Type B pancreatic cell (in vitro differentiated cells): ENCODE results near the gene SMO. TPM values are rescaled to one million over a fixed set of nuclear protein-coding genes. Genes with fewer than 3 reads are reported as not detected.

Source experiments
- DNase-seq: peaks from one replicate; pipeline ENCODE4 v3.0.0; 2021; ENCODE audit warnings: mixed read lengths; ENCODE audit not compliant: unreplicated experiment; ENCODE audit errors: extremely low spot score
- H3K27ac Mint-ChIP-seq: 2 replicates; pipeline ENCODE4 v1.8.0; 2021; ENCODE audit warnings: mild to moderate bottlenecking, mixed read lengths
- H3K27me3 Mint-ChIP-seq: 2 replicates; pipeline ENCODE4 v1.8.0; 2021; ENCODE audit warnings: mixed read lengths
- H3K36me3 Mint-ChIP-seq: 2 replicates; pipeline ENCODE4 v1.8.0; 2021; ENCODE audit warnings: mixed read lengths
- H3K4me1 Mint-ChIP-seq: one replicate; pipeline ENCODE4 v1.8.0; 2021; ENCODE audit warnings: mixed read lengths; ENCODE audit not compliant: unreplicated experiment
- H3K4me3 Mint-ChIP-seq: 2 replicates; pipeline ENCODE4 v1.8.0; 2021; ENCODE audit warnings: mild to moderate bottlenecking, mixed read lengths
- H3K9me3 Mint-ChIP-seq: 2 replicates; pipeline ENCODE4 v1.8.0; 2021; ENCODE audit warnings: mixed read lengths
- total RNA-seq: library from RNA; stranded (reverse); gene quantifications from 2 replicates; pipeline ENCODE4 v1.2.1, GENCODE V29; 2021; ENCODE audit warnings: low replicate concordance
- TF ChIP-seq, protein P1 (sequence below): fragments of 200-600 bp; sonication (generic); conservative IDR thresholded peaks from 2 replicates; pipeline ENCODE4 v1.5.0; 2021; ENCODE audit warnings: antibody characterized with exemption, mild to moderate bottlenecking

Gene SMO
- total RNA-seq, 1 donor from 2014 or later: 94.9 TPM

DNA sequence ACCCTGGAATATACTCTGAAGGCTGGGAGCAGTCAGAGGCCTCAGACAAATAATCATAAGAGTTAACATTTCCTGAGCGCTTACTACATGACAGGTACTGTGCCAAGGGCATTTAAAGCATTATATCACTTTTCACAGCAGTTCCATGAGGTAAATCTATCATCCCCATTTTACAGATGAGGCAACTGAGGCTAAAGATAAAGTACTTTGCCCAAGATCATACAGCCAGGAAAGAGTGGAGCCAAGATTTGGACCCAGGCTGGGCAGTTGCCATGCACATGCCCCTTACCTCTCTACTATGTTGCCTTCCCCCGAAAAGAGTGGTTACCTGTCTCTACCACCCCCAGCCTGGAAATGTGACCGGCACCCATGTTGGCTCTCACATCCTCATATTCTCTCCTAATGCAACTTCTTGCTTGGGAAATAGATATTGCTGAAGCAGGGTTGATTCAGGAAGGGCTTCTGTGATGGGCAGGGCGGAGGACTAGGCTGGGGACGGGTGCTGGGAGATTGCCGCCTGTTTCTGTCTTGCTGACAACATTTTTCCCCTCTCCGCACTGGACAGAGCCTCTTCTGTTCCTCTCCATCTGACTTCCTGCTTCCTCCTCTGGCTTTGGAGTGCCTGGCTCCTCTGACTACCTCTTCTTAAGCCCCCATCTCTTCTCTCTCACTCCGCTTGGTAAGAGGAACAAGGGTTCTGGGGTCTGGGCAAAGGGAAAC lies 13.8 kb downstream of the SMO start:
- Mint-ChIP-seq H3K9me3 (peaks cover 5% of the 10 kb centered on the region), H3K27me3 (no peaks in the 10 kb centered on the region), H3K36me3 (peaks cover 9% of the 10 kb centered on the region), H3K4me1 (no peaks in the 10 kb centered on the region), H3K4me3 (no peak overlapping the region), H3K27ac (no peak overlapping the region)
- TF ChIP-seq, protein P1, sequence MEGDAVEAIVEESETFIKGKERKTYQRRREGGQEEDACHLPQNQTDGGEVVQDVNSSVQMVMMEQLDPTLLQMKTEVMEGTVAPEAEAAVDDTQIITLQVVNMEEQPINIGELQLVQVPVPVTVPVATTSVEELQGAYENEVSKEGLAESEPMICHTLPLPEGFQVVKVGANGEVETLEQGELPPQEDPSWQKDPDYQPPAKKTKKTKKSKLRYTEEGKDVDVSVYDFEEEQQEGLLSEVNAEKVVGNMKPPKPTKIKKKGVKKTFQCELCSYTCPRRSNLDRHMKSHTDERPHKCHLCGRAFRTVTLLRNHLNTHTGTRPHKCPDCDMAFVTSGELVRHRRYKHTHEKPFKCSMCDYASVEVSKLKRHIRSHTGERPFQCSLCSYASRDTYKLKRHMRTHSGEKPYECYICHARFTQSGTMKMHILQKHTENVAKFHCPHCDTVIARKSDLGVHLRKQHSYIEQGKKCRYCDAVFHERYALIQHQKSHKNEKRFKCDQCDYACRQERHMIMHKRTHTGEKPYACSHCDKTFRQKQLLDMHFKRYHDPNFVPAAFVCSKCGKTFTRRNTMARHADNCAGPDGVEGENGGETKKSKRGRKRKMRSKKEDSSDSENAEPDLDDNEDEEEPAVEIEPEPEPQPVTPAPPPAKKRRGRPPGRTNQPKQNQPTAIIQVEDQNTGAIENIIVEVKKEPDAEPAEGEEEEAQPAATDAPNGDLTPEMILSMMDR: no peak
- no peak for DNase-seq

DNA sequence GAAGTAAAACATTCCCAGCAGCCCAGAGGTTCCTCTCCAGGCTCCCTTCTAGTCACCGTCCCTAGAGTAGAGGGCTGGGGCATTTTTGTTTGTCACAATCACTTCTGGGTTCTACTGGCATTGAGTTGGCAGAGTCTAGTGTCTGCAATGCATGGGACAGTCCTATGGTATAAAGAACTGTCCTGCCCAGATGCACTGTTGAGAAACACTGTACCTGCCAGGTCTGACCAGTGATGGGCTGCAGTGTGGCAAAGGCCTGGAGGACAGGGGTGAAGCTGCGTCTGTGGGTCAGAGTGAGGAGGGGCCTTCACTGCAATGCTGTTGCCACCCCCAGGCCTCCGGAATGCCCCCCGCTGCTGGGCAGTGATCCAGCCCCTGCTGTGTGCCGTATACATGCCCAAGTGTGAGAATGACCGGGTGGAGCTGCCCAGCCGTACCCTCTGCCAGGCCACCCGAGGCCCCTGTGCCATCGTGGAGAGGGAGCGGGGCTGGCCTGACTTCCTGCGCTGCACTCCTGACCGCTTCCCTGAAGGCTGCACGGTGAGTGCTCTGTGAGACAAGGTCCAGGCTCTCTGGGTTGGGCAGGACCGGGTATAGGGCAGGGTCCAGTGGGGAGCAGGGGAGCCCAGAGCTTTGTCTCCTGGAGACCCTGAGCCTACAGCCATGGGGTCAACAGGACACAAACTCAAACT lies 14.8 kb downstream of the SMO start:
- Mint-ChIP-seq H3K27me3 (no peaks in the 10 kb centered on the region), H3K9me3 (peaks cover 3% of the 10 kb centered on the region), H3K4me1 (no peaks in the 10 kb centered on the region), H3K27ac (no peak overlapping the region), H3K36me3 (peaks cover 7% of the 10 kb centered on the region), H3K4me3 (no peak overlapping the region)
- TF ChIP-seq, protein P1: no peak
- DNase-seq: no peak

DNA sequence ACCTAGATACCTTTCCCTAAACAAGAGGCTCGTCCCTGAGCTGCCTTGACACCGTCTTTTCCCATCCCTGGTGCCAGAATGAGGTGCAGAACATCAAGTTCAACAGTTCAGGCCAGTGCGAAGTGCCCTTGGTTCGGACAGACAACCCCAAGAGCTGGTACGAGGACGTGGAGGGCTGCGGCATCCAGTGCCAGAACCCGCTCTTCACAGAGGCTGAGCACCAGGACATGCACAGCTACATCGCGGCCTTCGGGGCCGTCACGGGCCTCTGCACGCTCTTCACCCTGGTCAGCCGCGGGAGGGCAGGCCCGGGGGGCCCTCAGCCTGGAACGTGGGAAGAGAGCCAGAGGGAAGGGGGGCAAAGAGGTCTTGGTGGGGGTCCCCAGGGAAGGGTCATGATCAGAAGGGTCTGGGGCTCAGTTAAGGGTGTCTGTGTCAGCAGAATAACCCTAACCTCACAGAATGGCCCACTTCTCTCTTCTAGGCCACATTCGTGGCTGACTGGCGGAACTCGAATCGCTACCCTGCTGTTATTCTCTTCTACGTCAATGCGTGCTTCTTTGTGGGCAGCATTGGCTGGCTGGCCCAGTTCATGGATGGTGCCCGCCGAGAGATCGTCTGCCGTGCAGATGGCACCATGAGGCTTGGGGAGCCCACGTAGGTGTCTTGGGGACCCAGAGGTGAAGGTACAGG lies 16.8 kb downstream of the SMO start:
- no peak for DNase-seq
- H3K36me3 Mint-ChIP-seq: peaks cover 4% of the 10 kb centered on the region
- no peak overlapping the region for H3K27ac Mint-ChIP-seq
- H3K4me3 Mint-ChIP-seq: no peak overlapping the region
- H3K9me3 Mint-ChIP-seq: no peaks in the 10 kb centered on the region
- TF ChIP-seq, protein P1: no peak
- no peaks in the 10 kb centered on the region for H3K27me3 Mint-ChIP-seq
- H3K4me1 Mint-ChIP-seq: no peaks in the 10 kb centered on the region

DNA sequence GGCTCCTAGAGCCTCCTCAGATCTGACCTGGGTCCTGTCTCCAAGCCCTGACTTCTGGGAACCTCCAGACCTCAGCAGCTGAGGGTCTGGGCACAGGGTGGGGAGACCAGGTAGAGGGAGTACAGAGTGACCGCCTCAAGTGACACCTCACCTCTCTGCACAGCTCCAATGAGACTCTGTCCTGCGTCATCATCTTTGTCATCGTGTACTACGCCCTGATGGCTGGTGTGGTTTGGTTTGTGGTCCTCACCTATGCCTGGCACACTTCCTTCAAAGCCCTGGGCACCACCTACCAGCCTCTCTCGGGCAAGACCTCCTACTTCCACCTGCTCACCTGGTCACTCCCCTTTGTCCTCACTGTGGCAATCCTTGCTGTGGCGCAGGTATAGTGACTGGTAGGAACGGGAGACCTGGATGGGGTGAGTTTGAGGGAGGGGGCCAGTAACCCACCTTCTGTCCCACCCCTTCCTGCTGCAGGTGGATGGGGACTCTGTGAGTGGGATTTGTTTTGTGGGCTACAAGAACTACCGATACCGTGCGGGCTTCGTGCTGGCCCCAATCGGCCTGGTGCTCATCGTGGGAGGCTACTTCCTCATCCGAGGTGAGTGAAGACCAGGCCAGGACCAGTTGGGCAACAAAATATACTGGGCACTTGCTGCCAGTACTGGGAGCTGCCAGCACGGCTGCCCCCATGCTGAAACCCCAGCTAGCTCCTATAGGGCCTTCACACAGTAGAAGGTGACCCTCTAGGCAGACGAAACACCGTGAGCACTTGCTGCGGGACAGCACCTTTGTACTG lies 17.8 kb downstream of the SMO start:
- no peak overlapping the region for H3K27ac Mint-ChIP-seq
- no peaks in the 10 kb centered on the region for H3K4me1 Mint-ChIP-seq
- H3K36me3 Mint-ChIP-seq: peaks cover 4% of the 10 kb centered on the region
- no peak for DNase-seq
- no peaks in the 10 kb centered on the region for H3K27me3 Mint-ChIP-seq
- no peaks in the 10 kb centered on the region for H3K9me3 Mint-ChIP-seq
- TF ChIP-seq, protein P1: no peak
- H3K4me3 Mint-ChIP-seq: no peak overlapping the region

DNA sequence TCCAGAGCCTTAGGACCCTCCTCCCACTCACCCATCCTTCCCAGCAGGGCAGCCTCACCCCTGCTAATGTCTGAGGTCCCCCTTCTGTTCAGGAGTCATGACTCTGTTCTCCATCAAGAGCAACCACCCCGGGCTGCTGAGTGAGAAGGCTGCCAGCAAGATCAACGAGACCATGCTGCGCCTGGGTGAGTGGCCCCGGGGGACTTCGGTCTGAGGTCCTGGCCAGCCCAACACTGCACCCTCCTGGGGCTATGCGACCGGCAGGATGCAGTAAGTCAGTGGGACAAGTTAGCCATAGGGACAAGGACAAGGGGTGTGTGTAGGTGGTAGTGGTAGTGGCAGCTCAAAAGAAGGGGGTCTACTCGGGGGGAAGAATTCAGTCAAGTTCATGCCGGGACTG lies 20.2 kb downstream of the SMO start:
- Mint-ChIP-seq H3K9me3 (no peaks in the 10 kb centered on the region), H3K27ac (no peak overlapping the region), H3K4me3 (no peak overlapping the region), H3K36me3 (peaks cover 6% of the 10 kb centered on the region), H3K4me1 (peaks cover under 1% of the 10 kb centered on the region), H3K27me3 (no peaks in the 10 kb centered on the region)
- no peak for DNase-seq
- TF ChIP-seq, protein P1: no peak
